ENCODE results near the gene U2AF2. TPM values are rescaled to one million over a fixed set of nuclear protein-coding genes. Genes with fewer than 3 reads are reported as not detected.
A peak's percentile ranks its signal among the peaks of the same experiment; 100 is the strongest.

The U2AF2 gene
- total RNA-seq, 2 experiments from 2014 or later, result 204 to 213 TPM

- H3K27me3 Mint-ChIP-seq, result no peaks in the 10 kb centered on the region
- H3K4me3 Mint-ChIP-seq, result no peak overlapping the region
- POLR2A ChIA-PET, result interaction anchor here (2.3 to 3.2 kb wide), 2 partner anchors 10 to 13 kb away, joined by 6 to 16 read pairs; partner anchors contain the start of gene U2AF2
- H3K27ac Mint-ChIP-seq, result no peak overlapping the region
- no peak for DNase-seq
- H3K9me3 Mint-ChIP-seq, result no peaks in the 10 kb centered on the region
- peaks cover 23% of the 10 kb centered on the region for H3K4me1 Mint-ChIP-seq
- H3K36me3 Mint-ChIP-seq (ENCODE audit: low read depth), result peaks cover 69% of the 10 kb centered on the region
- CTCF ChIA-PET, result interaction anchor here (1.1 kb wide), 1 partner anchor 35 kb away, joined by 4 read pairs; no protein-coding TSS in a partner anchor
Measured at GRCh38 chr19:55667511-55667910, 12.7 kb downstream of the U2AF2 start.

- POLR2A ChIA-PET, result interaction anchor here (1.8 to 3.2 kb wide), 3 partner anchors 8 to 13 kb away, joined by 5 to 16 read pairs (median 6); partner anchors contain the start of gene U2AF2
- Mint-ChIP-seq H3K27me3 (no peaks in the 10 kb centered on the region), H3K4me1 (peaks cover 19% of the 10 kb centered on the region), H3K4me3 (no peak overlapping the region), H3K9me3 (no peaks in the 10 kb centered on the region), H3K36me3 (ENCODE audit: low read depth) (peaks cover 64% of the 10 kb centered on the region), H3K27ac (no peak overlapping the region)
- no peak for DNase-seq
- CTCF ChIA-PET, result interaction anchor here (1.1 kb wide), 1 partner anchor 35 kb away, joined by 4 read pairs; no protein-coding TSS in a partner anchor
Measured at GRCh38 chr19:55667958-55668357, 13.1 kb downstream of the U2AF2 start.

GRCh38 chr19:55668603-55669348, 13.9 kb downstream of the U2AF2 start:
- H3K27me3 Mint-ChIP-seq, result no peaks in the 10 kb centered on the region
- H3K4me3 Mint-ChIP-seq, result no peak overlapping the region
- CTCF ChIA-PET, result interaction anchor here (0.7 kb wide), 1 partner anchor 96 kb away, joined by 3 read pairs; no protein-coding TSS in a partner anchor
- POLR2A ChIA-PET, result interaction anchor here (1.8 to 3.2 kb wide), 2 partner anchors 9 to 11 kb away, joined by 5 to 16 read pairs; no protein-coding TSS in a partner anchor
- peaks cover 24% of the 10 kb centered on the region for H3K4me1 Mint-ChIP-seq
- no peaks in the 10 kb centered on the region for H3K9me3 Mint-ChIP-seq
- H3K36me3 Mint-ChIP-seq (ENCODE audit: low read depth), result peaks cover 63% of the 10 kb centered on the region
- no peak for DNase-seq
- H3K27ac Mint-ChIP-seq, result no peak overlapping the region

- peaks cover 60% of the 10 kb centered on the region for H3K36me3 Mint-ChIP-seq (ENCODE audit: low read depth)
- ChIA-PET POLR2A (interaction anchor here (1.8 kb wide), 1 partner anchor 10 kb away, joined by 5 read pairs; no protein-coding TSS in a partner anchor), CTCF (interaction anchor here (0.7 kb wide), 1 partner anchor 95 kb away, joined by 3 read pairs; no protein-coding TSS in a partner anchor)
- no peak overlapping the region for H3K27ac Mint-ChIP-seq
- no peak overlapping the region for H3K4me3 Mint-ChIP-seq
- no peak for DNase-seq
- no peaks in the 10 kb centered on the region for H3K27me3 Mint-ChIP-seq
- peaks cover 29% of the 10 kb centered on the region for H3K4me1 Mint-ChIP-seq
- H3K9me3 Mint-ChIP-seq, result no peaks in the 10 kb centered on the region
Measured at GRCh38 chr19:55669418-55670279, 14.8 kb downstream of the U2AF2 start.

- POLR2A ChIA-PET, result interaction anchor here (1.2 to 1.3 kb wide), 3 partner anchors 13 to 28 kb away, joined by 3 to 5 read pairs (median 4); partner anchors contain the start of gene U2AF2
- no peak for DNase-seq
Measured at GRCh38 chr19:55670280-55671053, 15.6 kb downstream of the U2AF2 start.

GRCh38 chr19:55671054-55671378, 16.2 kb downstream of the U2AF2 start:
- H3K36me3 Mint-ChIP-seq (ENCODE audit: low read depth), result peaks cover 62% of the 10 kb centered on the region
- ChIA-PET POLR2A (interaction anchor here (1.2 to 1.5 kb wide), 5 partner anchors 13 to 39 kb away, joined by 3 to 5 read pairs (median 4); partner anchors contain the start of gene U2AF2), CTCF (interaction anchor here (1.5 to 1.6 kb wide), 3 partner anchors 14 to 39 kb away, joined by 10 to 12 read pairs (median 11); no protein-coding TSS in a partner anchor)
- no peak for DNase-seq
- no peaks in the 10 kb centered on the region for H3K9me3 Mint-ChIP-seq
- no peak overlapping the region for H3K4me3 Mint-ChIP-seq
- no peaks in the 10 kb centered on the region for H3K27me3 Mint-ChIP-seq
- H3K4me1 Mint-ChIP-seq, result peaks cover 32% of the 10 kb centered on the region
- no peak overlapping the region for H3K27ac Mint-ChIP-seq

More at GRCh38 chr19:55670280-55671053, 15.6 kb downstream of the U2AF2 start:
- no peaks in the 10 kb centered on the region for H3K9me3 Mint-ChIP-seq
- H3K27me3 Mint-ChIP-seq, result no peaks in the 10 kb centered on the region
- H3K27ac Mint-ChIP-seq, result no peak overlapping the region
- H3K4me3 Mint-ChIP-seq, result no peak overlapping the region
- CTCF ChIA-PET, result interaction anchor here (1.5 to 1.6 kb wide), 3 partner anchors 13 to 38 kb away, joined by 10 to 12 read pairs (median 11); no protein-coding TSS in a partner anchor
- peaks cover 30% of the 10 kb centered on the region for H3K4me1 Mint-ChIP-seq
- H3K36me3 Mint-ChIP-seq (ENCODE audit: low read depth), result peaks cover 62% of the 10 kb centered on the region

- no peaks in the 10 kb centered on the region for H3K9me3 Mint-ChIP-seq
- CTCF ChIA-PET, result interaction anchor here (1.5 kb wide), 2 partner anchors 15 to 40 kb away, joined by 10 to 11 read pairs; no protein-coding TSS in a partner anchor
- H3K36me3 Mint-ChIP-seq (ENCODE audit: low read depth), result peaks cover 60% of the 10 kb centered on the region
Measured at GRCh38 chr19:55672418-55672817, 17.6 kb downstream of the U2AF2 start.

GRCh38 chr19:55673465-55673864, 18.6 kb downstream of the U2AF2 start:
- Mint-ChIP-seq H3K27me3 (no peaks in the 10 kb centered on the region), H3K9me3 (no peaks in the 10 kb centered on the region), H3K27ac (peak overlapping the region; percentile 51), H3K36me3 (ENCODE audit: low read depth) (peaks cover 61% of the 10 kb centered on the region), H3K4me1 (peaks cover 55% of the 10 kb centered on the region), H3K4me3 (peak overlapping the region; percentile 41)
- DNase-seq, result no peak
- ChIA-PET POLR2A (interaction anchor here (0.6 to 1.2 kb wide), 2 partner anchors 17 to 463 kb away, joined by 3 read pairs; no protein-coding TSS in a partner anchor), CTCF (interaction anchor here (0.5 to 1.0 kb wide), 3 partner anchors 17 to 67 kb away, joined by 3 read pairs; no protein-coding TSS in a partner anchor)

More at GRCh38 chr19:55672418-55672817, 17.6 kb downstream of the U2AF2 start:
- no peak for DNase-seq
- Mint-ChIP-seq H3K4me3 (no peak overlapping the region), H3K27ac (peak overlapping the region; percentile 14), H3K4me1 (peaks cover 45% of the 10 kb centered on the region), H3K27me3 (no peaks in the 10 kb centered on the region)
- POLR2A ChIA-PET, result interaction anchor here (1.2 to 1.5 kb wide), 3 partner anchors 16 to 41 kb away, joined by 3 to 4 read pairs (median 3); no protein-coding TSS in a partner anchor

GRCh38 chr19:55673889-55674288, 19.1 kb downstream of the U2AF2 start:
- H3K36me3 Mint-ChIP-seq (ENCODE audit: low read depth), result peaks cover 65% of the 10 kb centered on the region
- no peaks in the 10 kb centered on the region for H3K27me3 Mint-ChIP-seq
- peak overlapping the region; percentile 51 for H3K27ac Mint-ChIP-seq
- POLR2A ChIA-PET, result no interaction called here
- H3K9me3 Mint-ChIP-seq, result no peaks in the 10 kb centered on the region
- no peak for DNase-seq
- CTCF ChIA-PET, result interaction anchor here (1.0 to 1.2 kb wide), 2 partner anchors 19 to 67 kb away, joined by 3 read pairs; no protein-coding TSS in a partner anchor
- peaks cover 60% of the 10 kb centered on the region for H3K4me1 Mint-ChIP-seq
- H3K4me3 Mint-ChIP-seq, result peak overlapping the region; percentile 41

GRCh38 chr19:55674459-55674840, 19.6 kb downstream of the U2AF2 start:
- peak overlapping the region; percentile 66 for H3K4me3 Mint-ChIP-seq
- H3K27ac Mint-ChIP-seq, result peak overlapping the region; percentile 50
- H3K36me3 Mint-ChIP-seq (ENCODE audit: low read depth), result peaks cover 66% of the 10 kb centered on the region
- no peaks in the 10 kb centered on the region for H3K27me3 Mint-ChIP-seq
- ChIA-PET POLR2A (interaction anchor here (0.6 kb wide), 1 partner anchor 20 kb away, joined by 3 read pairs; the partner anchor contains the start of gene U2AF2), CTCF (interaction anchor here (1.2 kb wide), 1 partner anchor 20 kb away, joined by 3 read pairs; no protein-coding TSS in a partner anchor)
- DNase-seq, result no peak
- peaks cover 64% of the 10 kb centered on the region for H3K4me1 Mint-ChIP-seq
- H3K9me3 Mint-ChIP-seq, result no peaks in the 10 kb centered on the region

GRCh38 chr19:55674841-55675660, 20.2 kb downstream of the U2AF2 start, which contains the start of gene EPN1:
Gene EPN1, plus strand, starts transcription at chr19:55675226. Its CDS starts 3,402 bp downstream, at chr19:55678628.
- ChIA-PET CTCF (interaction anchor here (1.2 kb wide), 1 partner anchor 21 kb away, joined by 3 read pairs; no protein-coding TSS in a partner anchor), POLR2A (interaction anchor here (0.6 to 1.7 kb wide), 2 partner anchors 18 to 20 kb away, joined by 3 to 7 read pairs; partner anchors contain the start of gene U2AF2)
- Mint-ChIP-seq H3K9me3 (no peaks in the 10 kb centered on the region), H3K4me1 (peaks cover 70% of the 10 kb centered on the region), H3K27ac (peak within 1 kb of the TSS; percentile 84), H3K27me3 (no peaks in the 10 kb centered on the region), H3K36me3 (ENCODE audit: low read depth) (peaks cover 66% of the 10 kb centered on the region), H3K4me3 (peak within 1 kb of the TSS; percentile 93)
- DNase-seq, result peak; percentile 98

All from activated CD4-positive, alpha-beta memory T cell treated with anti-CD3 and anti-CD28 coated beads, Interleukin-2, amount 10 ng/mL, durations not matched to agents 7 days and 5 days (primary cell).